NCI-H2171 treated with DMSO at 0.1 percent for 48 hours (cell line): ENCODE measurements around the gene MRPS5.
A peak's percentile ranks its signal among the peaks of the same experiment; 100 is the strongest.

Source experiments
- DNase-seq: peaks from one replicate; lab custom pipeline; 2025; lab: John Stamatoyannopoulos, UW

MRPS5 gene

GRCh38 chr2:95091885-95092555 lies 29.6 kb downstream of the MRPS5 start:
- no peak for DNase-seq

GRCh38 chr2:95087379-95087778 lies 34.2 kb downstream of the MRPS5 start:
- no peak for DNase-seq

GRCh38 chr2:95086017-95086416 lies 35.6 kb downstream of the MRPS5 start:
- DNase-seq, result no peak

- DNase-seq, result no peak
Observed at GRCh38 chr2:95082477-95082876, 39.1 kb downstream of the MRPS5 start.

- DNase-seq, result no peak
Observed at GRCh38 chr2:95079199-95079683, 42.4 kb downstream of the MRPS5 start.

- DNase-seq, result peak; percentile 91
Observed at GRCh38 chr2:95077861-95078603, 43.6 kb downstream of the MRPS5 start.

GRCh38 chr2:95077530-95077825 lies 44.1 kb downstream of the MRPS5 start:
- DNase-seq, result no peak

GRCh38 chr2:95076705-95077529 lies 44.7 kb downstream of the MRPS5 start:
- peak; percentile 84 for DNase-seq

GRCh38 chr2:95075440-95076132 lies 46.0 kb downstream of the MRPS5 start:
- DNase-seq, result no peak

GRCh38 chr2:95074663-95075439 lies 46.8 kb downstream of the MRPS5 start:
- no peak for DNase-seq

- DNase-seq, result no peak
Observed at GRCh38 chr2:95073856-95074662, 47.5 kb downstream of the MRPS5 start.

- no peak for DNase-seq
Observed at GRCh38 chr2:95072424-95072823, 49.2 kb downstream of the MRPS5 start.

GRCh38 chr2:95071856-95072255 lies 49.8 kb downstream of the MRPS5 start:
- DNase-seq, result no peak

- DNase-seq, result no peak
Observed at GRCh38 chr2:95069465-95069864, 52.1 kb downstream of the MRPS5 start.

- DNase-seq, result no peak
Observed at GRCh38 chr2:95068256-95068655, 53.4 kb downstream of the MRPS5 start.

- no peak for DNase-seq
Observed at GRCh38 chr2:95063086-95063958, 58.3 kb downstream of the MRPS5 start.

GRCh38 chr2:95062242-95063085 lies 59.1 kb downstream of the MRPS5 start:
- DNase-seq, result no peak

- DNase-seq, result no peak
Observed at GRCh38 chr2:95061601-95062183, 59.9 kb downstream of the MRPS5 start.
